SJSA1 (cell line): Measurements from ENCODE around the gene ALOX5AP. TPM values are rescaled to one million over a fixed set of nuclear protein-coding genes. Genes with fewer than 3 reads are reported as not detected.
A peak's percentile ranks its signal among the peaks of the same experiment; 100 is the strongest.

Experiments
- DNase-seq, 2 experiments: peaks; one replicate each; pipeline ENCODE4 v3.0.0-alpha.2; 2015 to 2020; ENCODE audit warnings: low spot score in 2 of 2, low read depth in 1 of 2
- H3K27ac ChIP-seq: fragments of 250-450 bp; sonication (Bioruptor Pico); 2 replicates; pipeline ENCODE4 v1.5.1; 2020; ENCODE audit warnings: mild to moderate bottlenecking, moderate library complexity
- H3K27me3 ChIP-seq: fragments of 250-450 bp; sonication (Bioruptor Pico); replicated peaks from 2 replicates; pipeline ENCODE4 v1.5.1; 2020; ENCODE audit warnings: mild to moderate bottlenecking, moderate library complexity
- H3K36me3 ChIP-seq: fragments of 250-450 bp; sonication (Bioruptor Pico); 2 replicates; pipeline ENCODE4 v1.5.1; 2020; ENCODE audit warnings: mild to moderate bottlenecking
- H3K4me1 ChIP-seq: fragments of 250-450 bp; sonication (Bioruptor Pico); replicated peaks from 2 replicates; pipeline ENCODE4 v1.6.1; 2021; ENCODE audit warnings: mild to moderate bottlenecking
- H3K4me3 ChIP-seq: fragments of 250-450 bp; sonication (Bioruptor Pico); 2 replicates; pipeline ENCODE4 v1.5.1; 2020; ENCODE audit warnings: mild to moderate bottlenecking
- H3K9me3 ChIP-seq: fragments of 250-450 bp; sonication (Bioruptor Pico); replicated peaks from 2 replicates; pipeline ENCODE4 v1.5.1; 2020; ENCODE audit warnings: mild to moderate bottlenecking
- total RNA-seq: library from RNA; depleted of rRNA; stranded (reverse); fragments of >200 nt; shearing (Covaris generic); gene quantifications from 2 replicates; pipeline ENCODE4 v1.2.3, GENCODE V29; 2014

The ALOX5AP gene
- total RNA-seq, 1 experiment from 2014 or later: 1.6 TPM

- Histone ChIP-seq H3K27me3 (no peaks in the 10 kb centered on the region), H3K4me1 (peaks cover 12% of the 10 kb centered on the region), H3K9me3 (no peaks in the 10 kb centered on the region), H3K36me3 (no peaks in the 10 kb centered on the region), H3K27ac (no peak overlapping the region), H3K4me3 (no peak overlapping the region)
- DNase-seq: no peak
These were observed 30.7 kb upstream of the ALOX5AP start for GRCh38 chr13:30704596-30704995.

DNA sequence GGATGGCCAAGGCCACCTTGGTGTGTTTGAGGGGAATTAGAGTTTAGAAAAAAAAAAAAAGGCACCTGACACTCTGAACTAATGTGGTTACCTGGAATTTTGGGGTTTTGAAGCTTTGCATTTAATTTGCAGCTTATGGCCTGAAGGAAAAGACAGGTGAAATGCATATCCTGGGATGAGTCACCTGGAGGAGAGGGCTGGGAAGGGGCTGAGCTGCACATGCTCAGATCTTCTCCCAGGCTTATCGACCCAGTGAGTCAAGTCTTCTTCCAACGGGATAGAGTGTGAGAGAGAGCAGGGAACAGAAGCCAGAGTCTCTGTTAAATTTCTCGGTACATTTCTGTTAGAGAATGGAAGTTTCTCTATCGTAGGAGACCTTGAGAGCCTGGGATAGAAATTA, 29.7 kb upstream of the ALOX5AP start:
- H3K36me3 ChIP-seq: no peaks in the 10 kb centered on the region
- no peaks in the 10 kb centered on the region for H3K9me3 ChIP-seq
- H3K27ac ChIP-seq: no peak overlapping the region
- no peaks in the 10 kb centered on the region for H3K27me3 ChIP-seq
- no peak for DNase-seq
- H3K4me3 ChIP-seq: no peak overlapping the region
- peaks cover 12% of the 10 kb centered on the region for H3K4me1 ChIP-seq

DNA sequence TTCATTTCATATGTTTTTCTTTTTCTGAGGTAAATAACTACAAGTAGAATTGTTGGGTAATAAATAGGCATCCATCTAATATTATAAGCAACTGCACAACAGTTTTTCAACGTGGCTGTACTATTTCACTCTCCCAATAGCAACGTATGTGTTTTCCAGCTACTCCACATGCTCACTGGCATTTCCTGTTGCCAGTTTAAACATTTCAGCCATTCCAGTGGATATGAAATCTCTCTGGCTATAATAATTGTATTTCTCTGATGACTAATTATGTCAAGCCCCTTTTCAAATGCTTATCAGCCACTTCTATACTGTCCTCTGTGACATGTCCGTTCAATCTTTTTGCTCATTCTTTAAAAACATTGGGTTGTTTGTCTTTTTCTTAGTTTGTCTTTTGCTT, 26.8 kb upstream of the ALOX5AP start:
- no peaks in the 10 kb centered on the region for H3K36me3 ChIP-seq
- DNase-seq: peak in 1 of 2 experiments; percentile 47
- H3K4me1 ChIP-seq: peaks cover 24% of the 10 kb centered on the region
- H3K27me3 ChIP-seq: no peaks in the 10 kb centered on the region
- H3K4me3 ChIP-seq: no peak overlapping the region
- H3K27ac ChIP-seq: peak overlapping the region; percentile 68
- H3K9me3 ChIP-seq: no peaks in the 10 kb centered on the region

DNA sequence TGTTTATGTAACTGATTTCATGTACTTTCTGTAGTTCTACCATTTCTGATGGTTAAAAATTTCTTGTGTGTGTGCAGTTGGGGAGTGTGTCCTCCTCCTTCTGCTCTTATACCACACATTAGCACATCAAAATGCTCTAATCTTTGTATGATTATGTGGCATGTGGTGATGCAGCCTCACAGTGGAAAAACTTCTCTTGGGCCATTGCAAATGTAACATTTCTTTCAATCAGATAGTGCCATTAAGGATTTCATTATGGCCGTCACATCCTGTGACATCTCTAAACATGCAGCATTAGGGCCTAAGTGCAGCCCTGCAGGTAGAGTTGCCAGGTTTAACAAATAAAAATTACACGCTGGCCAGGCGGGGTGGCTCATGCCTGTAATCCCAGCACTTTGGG, 24.9 kb upstream of the ALOX5AP start:
- Histone ChIP-seq H3K4me3 (no peak overlapping the region), H3K4me1 (peaks cover 24% of the 10 kb centered on the region), H3K27ac (no peak overlapping the region), H3K27me3 (no peaks in the 10 kb centered on the region), H3K9me3 (no peaks in the 10 kb centered on the region), H3K36me3 (no peaks in the 10 kb centered on the region)
- DNase-seq: no peak

GRCh38 chr13:30711375-30711774, 24.0 kb upstream of the ALOX5AP start:
- DNase-seq: no peak
- Histone ChIP-seq H3K9me3 (no peaks in the 10 kb centered on the region), H3K4me1 (peaks cover 24% of the 10 kb centered on the region), H3K27me3 (no peaks in the 10 kb centered on the region), H3K36me3 (no peaks in the 10 kb centered on the region), H3K27ac (no peak overlapping the region), H3K4me3 (no peak overlapping the region)

GRCh38 chr13:30711837-30712236, 23.5 kb upstream of the ALOX5AP start:
- H3K4me1 ChIP-seq: peaks cover 24% of the 10 kb centered on the region
- H3K4me3 ChIP-seq: no peak overlapping the region
- no peak for DNase-seq
- H3K27me3 ChIP-seq: no peaks in the 10 kb centered on the region
- H3K27ac ChIP-seq: no peak overlapping the region
- H3K9me3 ChIP-seq: no peaks in the 10 kb centered on the region
- no peaks in the 10 kb centered on the region for H3K36me3 ChIP-seq

- Histone ChIP-seq H3K9me3 (no peaks in the 10 kb centered on the region), H3K4me1 (peaks cover 24% of the 10 kb centered on the region), H3K27ac (no peak overlapping the region), H3K27me3 (no peaks in the 10 kb centered on the region), H3K36me3 (no peaks in the 10 kb centered on the region), H3K4me3 (no peak overlapping the region)
- no peak for DNase-seq
These were observed 22.5 kb upstream of the ALOX5AP start for GRCh38 chr13:30712536-30713532.

GRCh38 chr13:30714629-30715371, 20.5 kb upstream of the ALOX5AP start:
- Histone ChIP-seq H3K27me3 (no peaks in the 10 kb centered on the region), H3K4me1 (peaks cover 27% of the 10 kb centered on the region), H3K27ac (no peak overlapping the region), H3K4me3 (no peak overlapping the region), H3K36me3 (no peaks in the 10 kb centered on the region), H3K9me3 (no peaks in the 10 kb centered on the region)
- DNase-seq: no peak

GRCh38 chr13:30715372-30715756, 20.0 kb upstream of the ALOX5AP start:
- Histone ChIP-seq H3K9me3 (no peaks in the 10 kb centered on the region), H3K36me3 (no peaks in the 10 kb centered on the region), H3K27me3 (no peaks in the 10 kb centered on the region), H3K4me1 (peaks cover 32% of the 10 kb centered on the region), H3K27ac (no peak overlapping the region), H3K4me3 (no peak overlapping the region)
- DNase-seq: no peak

- H3K36me3 ChIP-seq: no peaks in the 10 kb centered on the region
- DNase-seq: no peak
- H3K4me1 ChIP-seq: peaks cover 34% of the 10 kb centered on the region
- no peaks in the 10 kb centered on the region for H3K9me3 ChIP-seq
- no peaks in the 10 kb centered on the region for H3K27me3 ChIP-seq
- no peak overlapping the region for H3K27ac ChIP-seq
- no peak overlapping the region for H3K4me3 ChIP-seq
These were observed 19.5 kb upstream of the ALOX5AP start for GRCh38 chr13:30715837-30716236.

- H3K36me3 ChIP-seq: no peaks in the 10 kb centered on the region
- H3K27me3 ChIP-seq: no peaks in the 10 kb centered on the region
- H3K4me1 ChIP-seq: peaks cover 22% of the 10 kb centered on the region
- H3K4me3 ChIP-seq: no peak overlapping the region
- H3K27ac ChIP-seq: peak overlapping the region; percentile 80
- no peaks in the 10 kb centered on the region for H3K9me3 ChIP-seq
- peak in 1 of 2 experiments; percentile 54 for DNase-seq
These were observed 16.4 kb upstream of the ALOX5AP start for GRCh38 chr13:30718661-30719524.

GRCh38 chr13:30719525-30719914, 15.8 kb upstream of the ALOX5AP start:
- H3K36me3 ChIP-seq: no peaks in the 10 kb centered on the region

GRCh38 chr13:30720172-30720869, 15.0 kb upstream of the ALOX5AP start:
- Histone ChIP-seq H3K4me1 (peaks cover 22% of the 10 kb centered on the region), H3K27me3 (no peaks in the 10 kb centered on the region), H3K27ac (no peak overlapping the region), H3K4me3 (no peak overlapping the region), H3K36me3 (no peaks in the 10 kb centered on the region), H3K9me3 (no peaks in the 10 kb centered on the region)
- no peak for DNase-seq

More at GRCh38 chr13:30719525-30719914, 15.8 kb upstream of the ALOX5AP start:
- H3K4me3 ChIP-seq: no peak overlapping the region
- H3K27ac ChIP-seq: peak overlapping the region; percentile 80
- no peak for DNase-seq
- H3K4me1 ChIP-seq: peaks cover 22% of the 10 kb centered on the region
- H3K9me3 ChIP-seq: no peaks in the 10 kb centered on the region
- H3K27me3 ChIP-seq: no peaks in the 10 kb centered on the region
